K562 (cell line): ENCODE measurements around the gene MAP3K15. TPM values are rescaled to one million over a fixed set of nuclear protein-coding genes. Genes with fewer than 3 reads are reported as not detected.

Experiments used
- ATAC-seq: fragments of 200-7000 bp; cut with Tn5 transposase; 3 replicates; pipeline ENCODE4 v1.9.1; 2020; ENCODE audit warnings: moderate library complexity
- BruUV-seq: library from RNA; stranded (reverse); fragments of 400-500 nt; replicated peaks from 2 replicates; lab custom pipeline; 2021; lab: Mats Ljungman, UMichigan
- CTCF ChIA-PET: fragments of 300-600 bp; formaldehyde crosslinking; extraction: SDS; loops from one replicate; lab custom pipeline; 2021; ENCODE audit warnings: low intra/inter-chr PET ratio; lab: Yijun Ruan, JAX
- POLR2A ChIA-PET: fragments of 300-600, 350-650 bp; sonication (Branson Sonifier 250); formaldehyde crosslinking; extraction: SDS; loops from one replicate; lab custom pipeline; 2021; ENCODE audit warnings: antibody characterized with exemption, inconsistent platforms; lab: Yijun Ruan, JAX
- DNase-seq, 4 experiments: peaks; one replicate each; pipeline versions ENCODE4 v3.0.0 to v3.0.0-alpha.2; 2011 to 2018; ENCODE audit warnings: low spot score in 3 of 4, mixed read lengths in 3 of 4; ENCODE audit errors: extremely low read depth in 1 of 4
- FAIRE-seq: peaks from 2 replicates; lab custom pipeline; 2011; peaks lifted over from hg19 to GRCh38; lab: Jason Lieb, UNC
- H2AFZ ChIP-seq: 2 replicates; pipeline ENCODE4 v1.6.0; 2011; ENCODE audit warnings: low read depth, low read length, control low read depth, inconsistent platforms
- H3K27ac ChIP-seq: fragments of 200-600 bp; 3 replicates; pipeline ENCODE4 v1.8.0; 2011; ENCODE audit warnings: low read depth, mild to moderate bottlenecking, control low read depth, inconsistent platforms, low read length, moderate library complexity, mixed read lengths; ENCODE audit errors: extremely low read depth
- H3K27me3 ChIP-seq, 2 experiments: fragments of 300-600 bp in 1 of 2; 2 replicates in 1 of 2; 3 replicates in 1 of 2; pipeline versions ENCODE4 v1.6.0 to v1.8.0; 2011; ENCODE audit warnings: inconsistent platforms in 2 of 2, low read length in 2 of 2, mild to moderate bottlenecking in 1 of 2, mixed read lengths in 1 of 2, moderate library complexity in 1 of 2; ENCODE audit not compliant: control insufficient read depth in 2 of 2, insufficient read depth in 2 of 2
- H3K36me3 ChIP-seq: fragments of 300-600 bp; 3 replicates; pipeline ENCODE4 v1.8.0; 2011; ENCODE audit warnings: mild to moderate bottlenecking, low read length, inconsistent platforms; ENCODE audit not compliant: control insufficient read depth, insufficient read depth
- H3K4me1 ChIP-seq, 2 experiments: fragments of 200-600 bp in 1 of 2; replicated peaks in 1 of 2; 2 replicates in 1 of 2; 3 replicates in 1 of 2; pipeline versions ENCODE4 v1.5.1 to v1.8.0; 2011; ENCODE audit warnings: inconsistent platforms in 2 of 2, low read length in 2 of 2, mild to moderate bottlenecking in 1 of 2, mixed read lengths in 1 of 2, moderate library complexity in 1 of 2; ENCODE audit not compliant: control insufficient read depth in 2 of 2, insufficient read depth in 2 of 2
- H3K4me2 ChIP-seq: 2 replicates; pipeline ENCODE4 v1.6.1; 2011; ENCODE audit warnings: low read length, control low read depth, inconsistent platforms, mixed read lengths; ENCODE audit not compliant: insufficient read depth
- H3K4me3 ChIP-seq: fragments of 200-600 bp; sonication (generic), shearing (Covaris generic); 2 replicates; pipeline ENCODE4 v1.5.1; 2016; ENCODE audit warnings: control low read depth, inconsistent platforms
- H3K79me2 ChIP-seq: fragments of 200-600 bp; 3 replicates; pipeline ENCODE4 v1.8.0; 2011; ENCODE audit warnings: low read length, inconsistent platforms; ENCODE audit not compliant: control insufficient read depth, insufficient read depth
- H3K9ac ChIP-seq, 2 experiments: 2 replicates each; pipeline versions ENCODE4 v1.6.0 to v1.6.1; 2011; ENCODE audit warnings: low read depth in 2 of 2, low read length in 2 of 2, control low read depth in 1 of 2, inconsistent platforms in 1 of 2, mild to moderate bottlenecking in 1 of 2, mixed read lengths in 1 of 2; ENCODE audit not compliant: insufficient read depth in 1 of 2
- H3K9me1 ChIP-seq: one replicate; pipeline ENCODE4 v1.6.0; 2011; ENCODE audit warnings: inconsistent platforms, mild to moderate bottlenecking, low read length, moderate library complexity; ENCODE audit not compliant: control insufficient read depth, insufficient read depth
- H3K9me3 ChIP-seq: replicated peaks from 2 replicates; pipeline ENCODE4 v1.5.1; 2011; ENCODE audit warnings: low read depth, low read length, inconsistent platforms; ENCODE audit not compliant: control insufficient read depth, insufficient read depth
- H4K20me1 ChIP-seq: replicated peaks from 2 replicates; pipeline ENCODE4 v1.6.1; 2011; ENCODE audit warnings: low read length, inconsistent platforms, mixed read lengths; ENCODE audit not compliant: control insufficient read depth, insufficient read depth
- C11orf30 ChIP-seq: fragments of 450-650 bp; IDR thresholded peaks from 2 replicates; pipeline ENCODE4 v1.6.1; 2016; ENCODE audit warnings: low read depth, mild to moderate bottlenecking
- CHD1 ChIP-seq: fragments of 200-600 bp; sonication (generic); IDR thresholded peaks from one replicate; pipeline ENCODE4 v1.6.1; 2012; ENCODE audit warnings: mild to moderate bottlenecking, moderate library complexity, low read length, inconsistent platforms
- DMBX1 ChIP-seq: fragments of 250-450 bp; sonication (Bioruptor Pico); IDR thresholded peaks from 2 replicates; pipeline ENCODE4 v1.8.0; 2022; ENCODE audit warnings: inconsistent platforms, mild to moderate bottlenecking, moderate library complexity, borderline replicate concordance
- EP400 ChIP-seq: fragments of 450-650 bp; IDR thresholded peaks from 2 replicates; pipeline ENCODE4 v1.6.1; 2017; ENCODE audit warnings: antibody characterized with exemption, mild to moderate bottlenecking, moderate library complexity
- ILF3 ChIP-seq: fragments of 450-650 bp; IDR thresholded peaks from 2 replicates; pipeline ENCODE4 v1.6.1; 2018; ENCODE audit warnings: antibody characterized with exemption, mild to moderate bottlenecking, moderate library complexity, borderline replicate concordance
- MAFF ChIP-seq: IDR thresholded peaks from 2 replicates; pipeline ENCODE4 v1.6.1; 2012; ENCODE audit warnings: low read length, improper control_type of control experiment
- MAFG ChIP-seq: fragments of 450-650 bp; conservative IDR thresholded peaks from 2 replicates; pipeline ENCODE4 v1.6.1; 2016; ENCODE audit warnings: missing genetic modification characterization, missing compliant biosample characterization
- MAFK ChIP-seq: IDR thresholded peaks from 2 replicates; pipeline ENCODE4 v1.6.1; 2011; ENCODE audit warnings: low read length, improper control_type of control experiment
- SAFB2 ChIP-seq: fragments of 200-400 bp; formaldehyde crosslinking; IDR thresholded peaks from 2 replicates; pipeline ENCODE4 v1.6.1; 2018; ENCODE audit warnings: borderline replicate concordance, low read length, low read depth, moderate library complexity; ENCODE audit not compliant: severe bottlenecking
- ZNF174 ChIP-seq: fragments of 250-450 bp; sonication (Bioruptor Pico); IDR thresholded peaks from 2 replicates; pipeline ENCODE4 v1.4.0; 2020; ENCODE audit warnings: mild to moderate bottlenecking
- ZNF316 ChIP-seq: fragments of 450-650 bp; IDR thresholded peaks from 2 replicates; pipeline ENCODE4 v1.6.1; 2016
- ZNF436 ChIP-seq: fragments of 250-450, 450-650 bp; sonication (Bioruptor Pico); formaldehyde crosslinking; IDR thresholded peaks from 2 replicates; pipeline ENCODE4 v1.7.0; 2020; ENCODE audit warnings: mild to moderate bottlenecking
- ZNF79 ChIP-seq: fragments of 250-450 bp; sonication (Bioruptor Pico); IDR thresholded peaks from 2 replicates; pipeline ENCODE4 v1.4.0; 2020; ENCODE audit warnings: low read depth, mild to moderate bottlenecking, moderate library complexity
- WGBS: fragments of 100-300 bp; shearing (Covaris generic); methylation state at CpG from one replicate; pipeline ENCODE4 v1.1.6; 2016; ENCODE audit warnings: low coverage, mixed read lengths; ENCODE audit not compliant: insufficient coverage; ENCODE audit errors: missing lambda C conversion rate; 5-methylcytosine and 5-hydroxymethylcytosine counted together
- in situ Hi-C: fragments of 300-500 bp; cut with MboI; formaldehyde crosslinking; loops from 4 replicates; pipeline ENCODE4 v1.15.0; 2018; ENCODE audit warnings: inconsistent platforms, mixed read lengths
- intact Hi-C: fragments of 100-400 bp; cut with micrococcal nuclease; formaldehyde crosslinking; loops from 2 replicates; pipeline ENCODE4 v1.14.2; 2022
- polyA plus RNA-seq, 8 experiments: library from polyadenylated mRNA; depleted of rRNA in 4 of 8; stranded (reverse) in 5 of 8; unstranded in 3 of 8; fragments of >200 nt; fragmentation: Nextera tagmentation in 2 of 8; fragmentation: Illumina TruSeq in 1 of 8; extraction: Ambion mirVana in 2 of 8; extraction: Trizol in 1 of 8; gene quantifications; 2 replicates each; pipeline versions ENCODE4 v1.2.1 to v1.2.3, GENCODE V29; 2011 to 2014; ENCODE audit warnings: inconsistent platforms in 1 of 8, missing spikeins in 1 of 8
- total RNA-seq, 7 experiments: library from RNA; depleted of rRNA in 6 of 7; stranded (reverse); fragments of >200 nt in 6 of 7; fragmentation: Illumina TruSeq in 2 of 7; extraction: Trizol in 2 of 7; gene quantifications; 2 replicates each; pipeline versions ENCODE4 v1.2.1 to v1.2.3, GENCODE V29; 2011 to 2021; ENCODE audit warnings: low replicate concordance in 1 of 7
- TF ChIP-seq, protein P1 (sequence below): fragments of 250-450 bp; sonication (Bioruptor Pico); IDR thresholded peaks from 2 replicates; pipeline ENCODE4 v1.4.0; 2020; ENCODE audit warnings: mild to moderate bottlenecking, moderate library complexity
- TF ChIP-seq, protein P2 (sequence below): sonication (generic); formaldehyde crosslinking; IDR thresholded peaks from 2 replicates; pipeline ENCODE4 v1.8.1; 2023; ENCODE audit warnings: mild to moderate bottlenecking, missing genetic modification reagents

Gene MAP3K15
- total and polyA plus RNA-seq, 9 of the 15 experiments (the other 6 are each of a cell fraction or from before 2014, with no cell fraction given): 0.03 to 0.29 (median 0.14) TPM; not detected in 5

DNA sequence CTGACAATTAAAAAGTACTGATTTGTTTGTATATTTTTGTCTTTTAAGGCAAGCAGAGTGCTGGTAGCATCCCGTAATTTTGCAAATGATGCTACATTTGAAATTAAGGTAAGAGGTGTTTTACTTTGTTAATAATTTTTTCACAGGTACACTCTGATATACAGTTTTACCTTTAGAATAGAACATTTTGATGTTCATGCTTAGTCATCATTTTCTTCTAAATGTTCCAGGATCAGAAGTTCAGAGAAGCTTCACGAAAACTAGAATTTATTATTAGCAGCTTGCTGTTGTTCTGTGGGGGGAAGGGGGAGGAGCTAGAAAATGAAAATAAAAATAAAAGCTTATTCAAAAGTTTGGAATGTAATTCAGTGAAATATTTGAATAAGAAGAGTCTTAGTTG lies 166.0 kb downstream of the MAP3K15 start:
- H3K4me1 ChIP-seq: peaks cover 8 to 9% of the 10 kb centered on the region in 2 experiments; a peak in 3 of 5 replicates
- H3K27me3 ChIP-seq: no peaks in the 10 kb centered on the region
- no peaks in the 10 kb centered on the region for H3K9me1 ChIP-seq
- no peak overlapping the region for H3K4me3 ChIP-seq
- ChIA-PET CTCF (no interaction called here), POLR2A (interaction anchor here (0.6 kb wide), 1 partner anchor 167 kb away, joined by 3 read pairs; no protein-coding TSS in a partner anchor)
- H4K20me1 ChIP-seq: no peaks in the 10 kb centered on the region; the same call in 1 of the 2 replicates
- in situ Hi-C loops (no loop called here), intact Hi-C loops (no loop called here)
- DNase-seq (no peak), FAIRE-seq (no peak)
- H2AFZ ChIP-seq: no peak overlapping the region
- H3K4me2 ChIP-seq: no peak overlapping the region
- H3K9ac ChIP-seq: no peak overlapping the region
- H3K79me2 ChIP-seq: peaks cover 47% of the 10 kb centered on the region
- no TSS peak for BruUV-seq
- WGBS: 95% methylated on average over 2 of the region's 2 CpGs
- no peaks in the 10 kb centered on the region for H3K9me3 ChIP-seq
- no peak overlapping the region for H3K27ac ChIP-seq
- TF ChIP-seq EP400 (no peak), MAFF (peak; percentile 71), ZNF436 (CRISPR knock-in tag) (no peak), MAFG (tag) (peak; percentile 47), ZNF174 (no peak), MAFK (peak; percentile 69), ZNF316 (peak; percentile 85), C11orf30 (peak; percentile 65)
- TF ChIP-seq, all 486 proteins: peak for 5
- peaks cover 85% of the 10 kb centered on the region for H3K36me3 ChIP-seq
- ATAC-seq: no peak

DNA sequence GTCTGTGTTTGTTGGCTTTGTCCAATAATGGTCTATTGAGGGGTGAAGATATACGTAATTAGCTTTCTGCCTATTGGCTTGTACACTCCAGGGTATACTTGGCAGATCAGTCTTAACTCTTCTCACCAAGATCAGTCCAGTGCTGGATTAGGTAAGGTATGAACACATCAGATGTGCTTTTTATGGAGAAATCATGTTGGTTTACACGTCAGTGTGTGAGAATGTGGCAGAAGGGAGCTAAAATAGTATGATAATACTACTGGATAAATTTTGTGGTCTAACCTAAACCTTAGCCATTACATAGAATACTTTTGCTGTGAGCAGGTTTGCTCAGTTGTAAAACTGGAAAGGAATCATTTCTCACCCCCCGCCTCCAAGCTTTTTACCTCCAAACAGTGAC lies 167.4 kb downstream of the MAP3K15 start:
- Histone ChIP-seq H3K27ac (no peak overlapping the region), H4K20me1 (no peaks in the 10 kb centered on the region; the same call in 1 of the 2 replicates), H3K4me2 (no peak overlapping the region), H3K36me3 (peaks cover 71% of the 10 kb centered on the region), H3K9ac (no peak overlapping the region), H3K4me3 (no peak overlapping the region), H2AFZ (no peak overlapping the region), H3K27me3 (no peaks in the 10 kb centered on the region), H3K9me3 (no peaks in the 10 kb centered on the region), H3K79me2 (peaks cover 53% of the 10 kb centered on the region), H3K9me1 (no peaks in the 10 kb centered on the region), H3K4me1 (peaks cover 8 to 11% of the 10 kb centered on the region in 2 experiments; a peak in 3 of 5 replicates)
- DNase-seq (no peak), FAIRE-seq (no peak), ATAC-seq (no peak)
- ChIA-PET POLR2A (interaction anchor here (1.0 kb wide), 1 partner anchor 10 kb away, joined by 4 read pairs; no protein-coding TSS in a partner anchor), CTCF (no interaction called here)
- in situ Hi-C loops (no loop called here), intact Hi-C loops (no loop called here)
- BruUV-seq: no TSS peak
- 96% methylated on average over 3 of the region's 3 CpGs for WGBS
- TF ChIP-seq ILF3 (no peak), CHD1 (no peak), DMBX1 (CRISPR knock-in tag) (no peak), ZNF79 (CRISPR knock-in tag) (no peak), SAFB2 (no peak)
- TF ChIP-seq, protein P1, sequence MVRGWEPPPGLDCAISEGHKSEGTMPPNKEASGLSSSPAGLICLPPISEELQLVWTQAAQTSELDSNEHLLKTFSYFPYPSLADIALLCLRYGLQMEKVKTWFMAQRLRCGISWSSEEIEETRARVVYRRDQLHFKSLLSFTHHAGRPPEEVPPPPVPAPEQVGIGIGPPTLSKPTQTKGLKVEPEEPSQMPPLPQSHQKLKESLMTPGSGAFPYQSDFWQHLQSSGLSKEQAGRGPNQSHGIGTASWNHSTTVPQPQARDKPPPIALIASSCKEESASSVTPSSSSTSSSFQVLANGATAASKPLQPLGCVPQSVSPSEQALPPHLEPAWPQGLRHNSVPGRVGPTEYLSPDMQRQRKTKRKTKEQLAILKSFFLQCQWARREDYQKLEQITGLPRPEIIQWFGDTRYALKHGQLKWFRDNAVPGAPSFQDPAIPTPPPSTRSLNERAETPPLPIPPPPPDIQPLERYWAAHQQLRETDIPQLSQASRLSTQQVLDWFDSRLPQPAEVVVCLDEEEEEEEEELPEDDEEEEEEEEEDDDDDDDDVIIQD (CRISPR knock-in tag): no peak
- TF ChIP-seq, protein P2, sequence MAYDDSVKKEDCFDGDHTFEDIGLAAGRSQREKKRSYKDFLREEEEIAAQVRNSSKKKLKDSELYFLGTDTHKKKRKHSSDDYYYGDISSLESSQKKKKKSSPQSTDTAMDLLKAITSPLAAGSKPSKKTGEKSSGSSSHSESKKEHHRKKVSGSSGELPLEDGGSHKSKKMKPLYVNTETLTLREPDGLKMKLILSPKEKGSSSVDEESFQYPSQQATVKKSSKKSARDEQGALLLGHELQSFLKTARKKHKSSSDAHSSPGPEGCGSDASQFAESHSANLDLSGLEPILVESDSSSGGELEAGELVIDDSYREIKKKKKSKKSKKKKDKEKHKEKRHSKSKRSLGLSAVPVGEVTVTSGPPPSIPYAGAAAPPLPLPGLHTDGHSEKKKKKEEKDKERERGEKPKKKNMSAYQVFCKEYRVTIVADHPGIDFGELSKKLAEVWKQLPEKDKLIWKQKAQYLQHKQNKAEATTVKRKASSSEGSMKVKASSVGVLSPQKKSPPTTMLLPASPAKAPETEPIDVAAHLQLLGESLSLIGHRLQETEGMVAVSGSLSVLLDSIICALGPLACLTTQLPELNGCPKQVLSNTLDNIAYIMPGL (CRISPR knock-in tag): no peak
